Fibroblast of mammary gland (primary cell): Measurements from ENCODE around the gene BICRAL.
"Not testable (repeated sequence)": the region's sequence is repeated elsewhere in the genome, so short reads cannot be mapped to it uniquely, and the experiment has no call there.

Experiments
- DNase-seq: peaks from one replicate; pipeline ENCODE4 v3.0.0-alpha.2; 2010; ENCODE audit warnings: low read depth
- H3K4me3 ChIP-seq: 2 replicates; pipeline ENCODE4 v1.5.1; 2011; ENCODE audit warnings: low read depth, mild to moderate bottlenecking, low read length, moderate library complexity; ENCODE audit not compliant: control insufficient read depth
- CTCF ChIP-seq: conservative IDR thresholded peaks from 2 replicates; pipeline ENCODE4 v1.5.1; 2011; ENCODE audit warnings: low read depth, low read length, inconsistent platforms; ENCODE audit not compliant: control insufficient read depth, insufficient read depth

BICRAL gene

DNA sequence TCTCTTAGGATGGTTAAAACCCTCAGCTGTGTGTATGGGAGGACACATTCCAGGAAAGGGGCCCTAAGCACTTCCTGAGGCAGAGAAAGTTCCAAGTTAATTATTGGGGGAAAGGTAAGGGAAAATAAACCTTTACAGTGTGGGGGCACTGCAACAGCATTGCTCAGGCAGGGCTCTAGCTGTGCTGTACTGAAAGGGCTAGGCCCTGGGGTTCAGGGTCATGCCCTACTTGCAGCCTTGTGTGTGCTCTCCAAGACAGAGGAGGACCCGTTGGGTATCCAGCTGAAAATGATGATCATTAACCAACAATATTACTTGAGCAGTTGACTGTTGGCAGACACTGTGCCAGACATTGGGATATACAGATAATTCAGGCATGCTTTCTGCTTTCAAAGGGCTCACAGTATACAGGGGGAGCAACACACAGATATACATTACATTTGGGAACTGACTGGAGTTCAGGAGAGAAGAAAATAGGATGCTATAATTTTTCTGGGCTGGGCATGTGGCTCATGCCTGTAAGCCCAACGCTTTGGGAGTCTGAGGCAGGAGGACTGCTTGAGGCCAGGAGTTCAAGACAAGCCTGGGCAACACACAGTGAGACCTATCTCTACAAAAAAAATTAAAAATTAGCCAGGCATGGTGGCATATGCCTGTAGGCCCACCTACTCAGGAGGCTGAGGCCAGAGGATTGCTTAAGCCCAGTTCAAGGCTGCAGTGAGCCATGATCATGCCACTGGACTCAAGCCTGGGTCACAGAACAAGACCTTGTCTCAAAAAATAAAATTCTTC lies 88.5 kb downstream of the BICRAL start:
- no peak for DNase-seq
- H3K4me3 ChIP-seq = no peak overlapping the region
- no peak for TF ChIP-seq CTCF

- no peak for DNase-seq
- H3K4me3 ChIP-seq = no peak overlapping the region
- no peak for TF ChIP-seq CTCF
These were observed 89.9 kb downstream of the BICRAL start for GRCh38 chr6:42871711-42872110.

GRCh38 chr6:42873313-42873712 lies 91.5 kb downstream of the BICRAL start:
- no peak overlapping the region for H3K4me3 ChIP-seq
- DNase-seq = no peak
- TF ChIP-seq CTCF = no peak

GRCh38 chr6:42877695-42878094 lies 95.8 kb downstream of the BICRAL start:
- TF ChIP-seq CTCF = no peak
- no peak for DNase-seq
- no peak overlapping the region for H3K4me3 ChIP-seq

DNA sequence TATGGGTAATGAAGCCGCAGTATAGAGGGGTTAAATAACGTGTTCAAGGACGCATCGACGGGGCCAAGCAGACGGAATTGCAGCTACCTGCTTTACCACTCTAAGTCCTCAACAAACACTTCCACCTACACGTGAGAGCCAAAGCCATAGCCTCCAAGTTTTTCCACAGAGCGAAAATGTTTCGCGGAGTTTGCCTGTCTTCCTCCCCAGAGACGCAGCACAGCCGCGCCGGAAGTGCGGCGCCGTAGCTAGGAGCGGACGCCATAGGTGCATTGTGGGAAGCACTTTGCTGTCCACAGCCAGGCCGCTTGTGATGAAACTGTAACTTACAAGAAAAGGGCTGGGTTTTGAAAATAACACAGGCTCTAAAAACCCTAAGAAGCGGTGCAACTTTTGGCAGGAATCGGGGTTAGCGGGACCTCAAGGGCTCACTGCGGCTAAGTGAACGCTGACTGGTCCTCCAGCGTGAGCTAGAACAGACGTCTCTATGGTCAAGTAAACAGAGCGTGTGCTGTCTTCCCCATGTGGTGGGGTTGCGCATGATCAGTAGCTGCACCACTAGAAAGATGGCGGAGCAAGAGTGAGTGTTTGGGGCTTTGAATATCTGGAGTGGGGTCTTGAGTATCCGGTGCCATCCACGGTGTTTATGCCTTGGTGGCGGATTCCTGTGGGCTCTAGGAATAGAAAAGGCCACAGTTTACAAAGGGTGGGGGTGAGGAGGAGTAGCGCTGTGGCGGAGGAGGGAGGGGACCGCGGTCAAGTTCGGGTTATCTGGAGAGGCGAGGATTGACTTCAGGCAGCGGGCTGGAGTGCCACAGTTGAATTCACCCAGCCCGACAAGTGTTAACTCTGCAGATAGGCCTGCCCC lies 97.8 kb downstream of the BICRAL start, which contains the start of gene RPL7L1:
RPL7L1 (plus strand) TSS at position 245 of the 868 bp plus-strand sequence; CDS start at position 540, 295 bp downstream.
- peak; percentile 88 for DNase-seq
- peak within 1 kb of the TSS; percentile 97 for H3K4me3 ChIP-seq
- no peak for TF ChIP-seq CTCF

DNA sequence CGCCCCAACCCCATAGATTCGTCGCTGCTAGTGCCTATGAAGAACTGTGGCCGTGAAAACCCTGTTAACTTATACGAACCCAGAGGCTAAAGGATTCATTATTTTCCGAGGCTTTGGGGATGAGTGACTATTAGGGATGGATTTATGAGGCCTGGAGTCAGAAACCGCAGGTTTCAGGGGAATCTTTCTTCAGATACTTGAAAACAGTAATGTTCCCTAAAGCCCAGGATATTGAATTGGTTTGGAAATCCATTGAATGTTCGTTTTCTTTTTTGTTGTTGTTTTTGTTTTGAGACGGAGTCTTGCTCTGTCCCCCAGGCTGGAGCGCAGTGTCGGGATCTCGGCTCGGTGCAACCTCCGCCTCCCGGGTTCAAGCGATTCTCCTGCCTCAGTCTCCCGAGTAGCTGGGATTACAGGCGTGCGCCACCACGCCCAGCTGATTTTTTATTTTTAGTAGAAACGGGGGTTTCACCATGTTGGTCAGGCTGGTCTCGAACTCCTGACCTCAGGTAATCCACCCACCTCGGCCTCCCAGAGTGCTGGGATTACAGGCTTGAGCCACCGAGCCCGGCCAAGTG lies 98.5 kb downstream of the BICRAL start:
- peak overlapping the region; percentile 97 for H3K4me3 ChIP-seq
- DNase-seq = not testable (repeated sequence)

DNA sequence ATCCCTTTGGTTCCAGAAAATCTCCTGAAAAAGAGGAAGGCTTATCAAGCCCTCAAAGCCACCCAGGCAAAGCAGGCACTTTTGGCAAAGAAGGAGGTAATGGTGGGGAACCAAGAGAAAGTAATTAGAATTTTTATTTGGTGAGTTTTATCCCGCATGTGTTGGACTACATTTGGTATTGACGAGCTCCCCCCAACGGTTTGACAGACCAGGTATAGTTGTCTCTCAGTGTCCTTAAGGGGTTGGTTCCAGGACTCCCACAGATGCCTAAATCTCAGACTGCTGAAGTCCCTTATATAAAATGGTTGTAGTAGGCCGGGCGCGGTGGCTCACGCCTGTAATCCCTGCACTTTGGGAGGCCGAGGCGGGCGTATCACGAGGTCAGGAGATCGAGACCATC lies 99.0 kb downstream of the BICRAL start:
- peak overlapping the region; percentile 97 for H3K4me3 ChIP-seq
- not testable (repeated sequence) for DNase-seq
